GM12878 (cell line): ENCODE data around the gene MAX. TPM values are rescaled to one million over a fixed set of nuclear protein-coding genes. Genes with fewer than 3 reads are reported as not detected.

Experiments used
- ATAC-seq: fragments of 200-7000 bp; cut with Tn5 transposase; 3 replicates; pipeline ENCODE4 v1.9.1; 2020; ENCODE audit warnings: mild to moderate bottlenecking, moderate library complexity
- BruUV-seq: library from RNA; stranded (reverse); fragments of 400-500 nt; replicated peaks from 2 replicates; lab custom pipeline; 2021; lab: Mats Ljungman, UMichigan
- CTCF ChIA-PET: fragments of 300-600 bp; sonication (Branson Sonifier 250); formaldehyde crosslinking; extraction: SDS; loops from one replicate; lab custom pipeline; 2021; ENCODE audit warnings: inconsistent platforms; lab: Yijun Ruan, JAX
- POLR2A ChIA-PET: fragments of 350-600 bp; formaldehyde crosslinking; extraction: SDS; loops from one replicate; lab custom pipeline; 2021; ENCODE audit warnings: inconsistent platforms; lab: Charles Lee
- RAD21 ChIA-PET: fragments of 300-600 bp; sonication (Branson Sonifier 250); formaldehyde crosslinking; loops from one replicate; lab custom pipeline; 2023; ENCODE audit warnings: antibody characterized with exemption; ENCODE audit not compliant: unreplicated experiment; lab: Charles Lee
- SMC1A ChIA-PET: fragments of 300-600 bp; sonication (Branson Sonifier 250); formaldehyde crosslinking; loops from one replicate; lab custom pipeline; 2023; ENCODE audit not compliant: unreplicated experiment, uncharacterized antibody; lab: Charles Lee
- DNase-seq: peaks from one replicate; pipeline ENCODE4 v3.0.0-alpha.2; 2011; ENCODE audit warnings: low read depth, low spot score
- FAIRE-seq: peaks from 3 replicates; lab custom pipeline; 2011; peaks lifted over from hg19 to GRCh38; lab: Jason Lieb, UNC
- H2AFZ ChIP-seq: 2 replicates; pipeline ENCODE4 v1.6.0; 2011; ENCODE audit warnings: low read depth, low read length, control low read depth; ENCODE audit not compliant: control insufficient read depth
- H3K27ac ChIP-seq: 2 replicates; pipeline ENCODE4 v1.5.1; 2011; ENCODE audit warnings: control low read depth; ENCODE audit not compliant: control insufficient read depth, insufficient read depth
- H3K27me3 ChIP-seq, 2 experiments: replicated peaks in 1 of 2; 2 replicates each; pipeline versions ENCODE4 v1.6.0 to v1.6.1; 2011; ENCODE audit warnings: low read length in 1 of 2; ENCODE audit not compliant: control insufficient read depth in 2 of 2, insufficient read depth in 2 of 2
- H3K36me3 ChIP-seq, 2 experiments: 2 replicates each; pipeline ENCODE4 v1.5.1; 2011; ENCODE audit warnings: low read length in 1 of 2; ENCODE audit not compliant: control insufficient read depth in 2 of 2, insufficient read depth in 2 of 2
- H3K4me1 ChIP-seq: 2 replicates; pipeline ENCODE4 v1.6.1; 2011; ENCODE audit warnings: mild to moderate bottlenecking, low read length, moderate library complexity, mixed read lengths; ENCODE audit not compliant: control insufficient read depth, insufficient read depth
- H3K4me2 ChIP-seq: 2 replicates; pipeline ENCODE4 v1.6.0; 2011; ENCODE audit warnings: control low read depth; ENCODE audit not compliant: control insufficient read depth, insufficient read depth
- H3K4me3 ChIP-seq: fragments of 200-600 bp; sonication (generic); 2 replicates; pipeline ENCODE4 v1.5.1; 2016
- H3K79me2 ChIP-seq: 2 replicates; pipeline ENCODE4 v1.6.0; 2011; ENCODE audit warnings: low read length; ENCODE audit not compliant: control insufficient read depth, insufficient read depth
- H3K9ac ChIP-seq: 2 replicates; pipeline ENCODE4 v1.8.0; 2011; ENCODE audit warnings: low read length, control low read depth, mixed read lengths; ENCODE audit not compliant: control insufficient read depth, insufficient read depth
- H3K9me3 ChIP-seq: replicated peaks from 3 replicates; pipeline ENCODE4 v1.5.1; 2011; ENCODE audit warnings: mild to moderate bottlenecking, low read length; ENCODE audit not compliant: control insufficient read depth, insufficient read depth
- H4K20me1 ChIP-seq: 2 replicates; pipeline ENCODE4 v1.6.0; 2011; ENCODE audit not compliant: control insufficient read depth, insufficient read depth
- BMI1 ChIP-seq: fragments of 450-650 bp; IDR thresholded peaks from 2 replicates; pipeline ENCODE4 v1.6.1; 2016; ENCODE audit warnings: mild to moderate bottlenecking, moderate library complexity, borderline replicate concordance
- MTA2 ChIP-seq: fragments of 450-650 bp; IDR thresholded peaks from 2 replicates; pipeline ENCODE4 v1.6.1; 2016; ENCODE audit warnings: low read depth, mild to moderate bottlenecking, moderate library complexity
- NFXL1 ChIP-seq: fragments of 450-650 bp; IDR thresholded peaks from 2 replicates; pipeline ENCODE4 v1.6.1; 2017; ENCODE audit warnings: antibody characterized with exemption, mild to moderate bottlenecking, borderline replicate concordance
- PML ChIP-seq: IDR thresholded peaks from 2 replicates; pipeline ENCODE4 v1.6.1; 2012; ENCODE audit warnings: low read length, inconsistent platforms
- POLR2A ChIP-seq: IDR thresholded peaks from 2 replicates; pipeline ENCODE4 v1.6.1; 2011; ENCODE audit warnings: low read depth, mild to moderate bottlenecking, low read length
- WGBS: methylation state at CpG from one replicate; pipeline ENCODE4 v1.1.6; 2016; ENCODE audit warnings: low lambda C conversion rate; ENCODE audit not compliant: insufficient replicate concordance, insufficient coverage; ENCODE audit errors: missing lambda C conversion rate; 5-methylcytosine and 5-hydroxymethylcytosine counted together
- in situ Hi-C: fragments of 300-500 bp; cut with MboI; formaldehyde crosslinking; loops from 9 replicates; pipeline ENCODE4 v1.14.3; 2018; ENCODE audit warnings: mixed read lengths
- intact Hi-C: fragments of 100-400 bp; cut with micrococcal nuclease; formaldehyde crosslinking; loops from one replicate; pipeline ENCODE4 v1.14.2; 2022; ENCODE audit not compliant: unreplicated experiment
- polyA plus RNA-seq, 11 experiments: library from polyadenylated mRNA; depleted of rRNA in 4 of 11; unstranded in 6 of 11; stranded (reverse) in 5 of 11; fragments of >200 nt; fragmentation: Nextera tagmentation in 4 of 11; fragmentation: Illumina TruSeq in 1 of 11; extraction: Ambion mirVana in 4 of 11; extraction: Trizol in 1 of 11; gene quantifications; 1 replicate in 1 of 11; 2 replicates in 10 of 11; pipeline versions ENCODE4 v1.2.1 to v1.2.3, GENCODE V29; 2011 to 2016; ENCODE audit warnings: inconsistent platforms in 2 of 11, missing spikeins in 2 of 11, low read depth in 1 of 11
- total RNA-seq, 4 experiments: library from RNA; depleted of rRNA in 3 of 4; stranded (reverse); fragments of >200 nt in 3 of 4; fragmentation: Illumina TruSeq in 1 of 4; extraction: Trizol in 1 of 4; gene quantifications; 2 replicates each; pipeline versions ENCODE4 v1.2.1 to v1.2.3, GENCODE V29; 2013 to 2021
- TF ChIP-seq, protein P1 (sequence below): fragments of 450-650 bp; IDR thresholded peaks from 2 replicates; pipeline ENCODE4 v1.6.1; 2017; ENCODE audit warnings: mild to moderate bottlenecking, moderate library complexity
- TF ChIP-seq, protein P2 (sequence below): IDR thresholded peaks from 2 replicates; pipeline ENCODE4 v1.6.1; 2012; ENCODE audit warnings: improper control_type of control experiment, low read depth, low read length; ENCODE audit not compliant: insufficient replicate concordance

Gene MAX
- total and polyA plus RNA-seq, 10 of the 15 experiments (the other 5 are each of a cell fraction or from before 2014, with no cell fraction given) = 21.5 to 122 (median 67.5) TPM

DNA sequence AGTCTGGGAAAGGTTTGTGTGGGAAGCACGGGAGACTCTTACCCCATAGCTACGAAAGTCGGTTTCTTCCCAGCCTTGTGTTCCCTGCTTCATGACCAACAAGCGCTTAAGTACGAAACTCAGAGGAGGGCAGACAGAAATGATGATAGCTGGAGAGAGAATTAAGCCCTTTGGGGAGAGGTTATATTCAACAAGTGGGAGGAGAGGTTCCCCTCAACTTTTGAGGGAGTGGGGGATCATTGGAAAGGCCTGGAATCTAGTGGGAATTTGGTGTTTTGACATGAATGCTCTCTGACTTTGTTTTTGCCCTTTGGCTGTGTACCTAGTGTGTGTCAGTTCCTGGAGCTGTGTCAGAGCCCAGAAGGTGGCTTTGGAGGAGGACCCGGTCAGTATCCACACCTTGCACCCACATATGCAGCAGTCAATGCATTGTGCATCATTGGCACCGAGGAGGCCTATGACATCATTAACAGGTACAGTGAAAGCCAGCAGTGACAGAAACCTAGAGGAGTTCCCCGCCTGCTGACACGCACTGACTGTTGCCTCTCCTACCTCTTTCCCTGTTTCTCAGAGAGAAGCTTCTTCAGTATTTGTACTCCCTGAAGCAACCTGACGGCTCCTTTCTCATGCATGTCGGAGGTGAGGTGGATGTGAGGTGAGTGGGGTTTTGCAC is 75.1 kb downstream of the MAX start:
- Histone ChIP-seq H3K4me1 (no peaks in the 10 kb centered on the region), H3K4me3 (no peak overlapping the region), H3K9me3 (no peaks in the 10 kb centered on the region), H3K9ac (no peak overlapping the region), H3K27ac (no peak overlapping the region), H2AFZ (no peak overlapping the region), H3K4me2 (no peak overlapping the region), H3K36me3 (peaks cover 3 to 32% of the 10 kb centered on the region in 2 experiments), H4K20me1 (no peaks in the 10 kb centered on the region), H3K27me3 (no peaks in the 10 kb centered on the region), H3K79me2 (no peaks in the 10 kb centered on the region)
- ChIA-PET CTCF (interaction anchor here (1.8 kb wide), 1 partner anchor 14 kb away, joined by 4 read pairs; no protein-coding TSS in a partner anchor), SMC1A (interaction anchor here (0.6 to 1.6 kb wide), 3 partner anchors 41 to 1336 kb away, joined by 3 to 4 read pairs (median 3); partner anchors contain the start of gene FNTB), POLR2A (interaction anchor here (0.9 kb wide), 1 partner anchor 14 kb away, joined by 4 read pairs; no protein-coding TSS in a partner anchor), RAD21 (no interaction called here)
- WGBS = 96% methylated on average over 11 of the region's 11 CpGs
- no peak for DNase-seq
- in situ Hi-C loops = no loop called here
- FAIRE-seq = no peak
- no peak for ATAC-seq
- intact Hi-C loops = no loop called here
- no peak for TF ChIP-seq POLR2A
- no peak for TF ChIP-seq MTA2
- TF ChIP-seq NFXL1 = no peak
- TF ChIP-seq BMI1 = no peak
- TF ChIP-seq, protein P1, sequence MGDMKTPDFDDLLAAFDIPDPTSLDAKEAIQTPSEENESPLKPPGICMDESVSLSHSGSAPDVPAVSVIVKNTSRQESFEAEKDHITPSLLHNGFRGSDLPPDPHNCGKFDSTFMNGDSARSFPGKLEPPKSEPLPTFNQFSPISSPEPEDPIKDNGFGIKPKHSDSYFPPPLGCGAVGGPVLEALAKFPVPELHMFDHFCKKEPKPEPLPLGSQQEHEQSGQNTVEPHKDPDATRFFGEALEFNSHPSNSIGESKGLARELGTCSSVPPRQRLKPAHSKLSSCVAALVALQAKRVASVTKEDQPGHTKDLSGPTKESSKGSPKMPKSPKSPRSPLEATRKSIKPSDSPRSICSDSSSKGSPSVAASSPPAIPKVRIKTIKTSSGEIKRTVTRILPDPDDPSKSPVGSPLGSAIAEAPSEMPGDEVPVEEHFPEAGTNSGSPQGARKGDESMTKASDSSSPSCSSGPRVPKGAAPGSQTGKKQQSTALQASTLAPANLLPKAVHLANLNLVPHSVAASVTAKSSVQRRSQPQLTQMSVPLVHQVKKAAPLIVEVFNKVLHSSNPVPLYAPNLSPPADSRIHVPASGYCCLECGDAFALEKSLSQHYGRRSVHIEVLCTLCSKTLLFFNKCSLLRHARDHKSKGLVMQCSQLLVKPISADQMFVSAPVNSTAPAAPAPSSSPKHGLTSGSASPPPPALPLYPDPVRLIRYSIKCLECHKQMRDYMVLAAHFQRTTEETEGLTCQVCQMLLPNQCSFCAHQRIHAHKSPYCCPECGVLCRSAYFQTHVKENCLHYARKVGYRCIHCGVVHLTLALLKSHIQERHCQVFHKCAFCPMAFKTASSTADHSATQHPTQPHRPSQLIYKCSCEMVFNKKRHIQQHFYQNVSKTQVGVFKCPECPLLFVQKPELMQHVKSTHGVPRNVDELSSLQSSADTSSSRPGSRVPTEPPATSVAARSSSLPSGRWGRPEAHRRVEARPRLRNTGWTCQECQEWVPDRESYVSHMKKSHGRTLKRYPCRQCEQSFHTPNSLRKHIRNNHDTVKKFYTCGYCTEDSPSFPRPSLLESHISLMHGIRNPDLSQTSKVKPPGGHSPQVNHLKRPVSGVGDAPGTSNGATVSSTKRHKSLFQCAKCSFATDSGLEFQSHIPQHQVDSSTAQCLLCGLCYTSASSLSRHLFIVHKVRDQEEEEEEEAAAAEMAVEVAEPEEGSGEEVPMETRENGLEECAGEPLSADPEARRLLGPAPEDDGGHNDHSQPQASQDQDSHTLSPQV = no peak
- TF ChIP-seq PML = no peak
- TF ChIP-seq, protein P2, sequence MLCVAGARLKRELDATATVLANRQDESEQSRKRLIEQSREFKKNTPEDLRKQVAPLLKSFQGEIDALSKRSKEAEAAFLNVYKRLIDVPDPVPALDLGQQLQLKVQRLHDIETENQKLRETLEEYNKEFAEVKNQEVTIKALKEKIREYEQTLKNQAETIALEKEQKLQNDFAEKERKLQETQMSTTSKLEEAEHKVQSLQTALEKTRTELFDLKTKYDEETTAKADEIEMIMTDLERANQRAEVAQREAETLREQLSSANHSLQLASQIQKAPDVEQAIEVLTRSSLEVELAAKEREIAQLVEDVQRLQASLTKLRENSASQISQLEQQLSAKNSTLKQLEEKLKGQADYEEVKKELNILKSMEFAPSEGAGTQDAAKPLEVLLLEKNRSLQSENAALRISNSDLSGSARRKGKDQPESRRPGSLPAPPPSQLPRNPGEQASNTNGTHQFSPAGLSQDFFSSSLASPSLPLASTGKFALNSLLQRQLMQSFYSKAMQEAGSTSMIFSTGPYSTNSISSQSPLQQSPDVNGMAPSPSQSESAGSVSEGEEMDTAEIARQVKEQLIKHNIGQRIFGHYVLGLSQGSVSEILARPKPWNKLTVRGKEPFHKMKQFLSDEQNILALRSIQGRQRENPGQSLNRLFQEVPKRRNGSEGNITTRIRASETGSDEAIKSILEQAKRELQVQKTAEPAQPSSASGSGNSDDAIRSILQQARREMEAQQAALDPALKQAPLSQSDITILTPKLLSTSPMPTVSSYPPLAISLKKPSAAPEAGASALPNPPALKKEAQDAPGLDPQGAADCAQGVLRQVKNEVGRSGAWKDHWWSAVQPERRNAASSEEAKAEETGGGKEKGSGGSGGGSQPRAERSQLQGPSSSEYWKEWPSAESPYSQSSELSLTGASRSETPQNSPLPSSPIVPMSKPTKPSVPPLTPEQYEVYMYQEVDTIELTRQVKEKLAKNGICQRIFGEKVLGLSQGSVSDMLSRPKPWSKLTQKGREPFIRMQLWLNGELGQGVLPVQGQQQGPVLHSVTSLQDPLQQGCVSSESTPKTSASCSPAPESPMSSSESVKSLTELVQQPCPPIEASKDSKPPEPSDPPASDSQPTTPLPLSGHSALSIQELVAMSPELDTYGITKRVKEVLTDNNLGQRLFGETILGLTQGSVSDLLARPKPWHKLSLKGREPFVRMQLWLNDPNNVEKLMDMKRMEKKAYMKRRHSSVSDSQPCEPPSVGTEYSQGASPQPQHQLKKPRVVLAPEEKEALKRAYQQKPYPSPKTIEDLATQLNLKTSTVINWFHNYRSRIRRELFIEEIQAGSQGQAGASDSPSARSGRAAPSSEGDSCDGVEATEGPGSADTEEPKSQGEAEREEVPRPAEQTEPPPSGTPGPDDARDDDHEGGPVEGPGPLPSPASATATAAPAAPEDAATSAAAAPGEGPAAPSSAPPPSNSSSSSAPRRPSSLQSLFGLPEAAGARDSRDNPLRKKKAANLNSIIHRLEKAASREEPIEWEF = no peak
- BruUV-seq = no TSS peak
